Activated CD8-positive, alpha-beta memory T cell treated with anti-CD3 and anti-CD28 coated beads, Interleukin-2, amount 50 U/mL, for 48 hours (primary cell): ENCODE results near the gene SMKR1.
"Not testable (repeated sequence)": the region's sequence is repeated elsewhere in the genome, so short reads cannot be mapped to it uniquely, and the experiment has no call there.

Source experiments
- DNase-seq: peaks from one replicate; pipeline ENCODE4 v3.0.0-alpha.2; 2020

The SMKR1 gene

DNA sequence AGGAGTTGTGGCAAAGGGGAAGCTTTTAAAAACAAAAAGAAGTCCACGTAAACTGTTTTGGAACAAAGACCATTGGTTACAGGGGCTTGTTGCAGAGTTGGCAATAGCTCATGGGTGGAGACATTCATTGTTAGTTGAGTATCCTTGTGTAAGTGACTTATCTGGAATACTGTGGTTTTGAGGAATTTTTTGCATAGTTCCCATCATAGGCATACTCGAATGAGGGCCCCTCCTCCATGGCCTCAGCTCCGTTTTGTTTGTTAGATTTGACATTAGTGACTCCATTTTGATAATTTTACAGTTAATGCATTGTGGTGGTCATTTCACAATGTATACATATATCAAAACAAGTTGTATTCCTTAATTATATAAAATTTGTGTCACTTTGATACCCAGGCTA, 12.8 kb upstream of the SMKR1 start:
- DNase-seq = no peak

DNA sequence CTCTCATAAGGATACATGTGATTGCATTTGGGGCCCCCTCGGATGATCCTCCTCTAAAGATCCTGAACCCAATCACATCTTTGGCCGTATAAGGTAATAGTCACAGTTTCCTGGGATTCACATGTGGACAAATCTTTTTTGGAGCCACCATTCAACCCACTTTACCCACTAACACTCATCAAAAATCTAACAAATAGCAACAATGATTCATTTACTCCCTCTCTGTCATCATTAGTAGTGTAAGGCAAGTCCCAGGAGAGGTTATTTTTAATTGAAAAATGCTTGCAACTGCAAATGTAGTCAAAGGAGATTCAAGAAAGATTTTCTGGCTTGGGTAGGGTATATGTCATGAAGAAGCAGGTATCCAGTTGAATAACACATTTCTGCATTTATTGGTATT, 9.9 kb upstream of the SMKR1 start:
- no peak for DNase-seq

GRCh38 chr7:129493555-129493954, 8.8 kb upstream of the SMKR1 start:
- DNase-seq = no peak

GRCh38 chr7:129494041-129494440, 8.3 kb upstream of the SMKR1 start:
- no peak for DNase-seq

DNA sequence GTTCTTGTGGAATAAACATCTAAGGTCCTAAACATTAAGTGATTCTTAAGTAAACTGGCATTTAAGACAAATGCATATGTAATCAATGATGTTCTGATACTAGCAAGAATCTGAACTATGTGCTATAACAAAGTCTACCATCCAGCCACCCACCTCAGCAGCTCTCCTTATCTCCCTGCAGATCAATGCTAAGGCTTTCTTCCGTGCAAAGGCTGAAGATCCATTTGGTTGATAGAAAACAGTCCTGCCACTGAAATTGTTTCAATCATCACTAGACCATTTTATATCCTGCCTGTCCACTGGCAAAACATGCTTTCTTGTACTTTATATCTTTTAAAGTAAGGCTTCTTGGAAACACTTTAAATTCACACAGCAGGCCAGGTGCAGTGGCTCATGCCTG, 6.3 kb upstream of the SMKR1 start:
- no peak for DNase-seq

- no peak for DNase-seq
Observed at GRCh38 chr7:129496653-129497052, 5.7 kb upstream of the SMKR1 start.

DNA sequence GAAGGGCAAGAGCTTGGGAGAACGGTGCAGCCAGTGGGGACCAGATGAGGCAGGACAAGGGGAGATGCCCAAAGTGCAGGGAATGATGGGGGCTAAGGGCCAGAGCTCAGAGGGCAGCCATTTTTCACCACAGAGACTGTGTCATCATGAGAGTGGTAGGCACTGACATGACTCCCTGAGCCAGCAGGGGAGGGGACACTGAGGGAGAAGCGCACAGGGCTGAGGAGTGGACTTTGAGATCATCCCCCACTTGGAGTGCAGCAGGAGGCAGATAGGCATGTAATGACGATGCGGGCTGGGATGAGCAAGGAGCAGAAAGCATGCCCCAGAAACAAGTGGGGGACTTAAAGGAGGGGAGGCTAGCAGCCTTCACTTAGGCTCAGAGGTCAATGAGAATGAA, 5.2 kb upstream of the SMKR1 start:
- peak; percentile 44 for DNase-seq

GRCh38 chr7:129498021-129498420, 4.3 kb upstream of the SMKR1 start:
- DNase-seq = peak; percentile 32

DNA sequence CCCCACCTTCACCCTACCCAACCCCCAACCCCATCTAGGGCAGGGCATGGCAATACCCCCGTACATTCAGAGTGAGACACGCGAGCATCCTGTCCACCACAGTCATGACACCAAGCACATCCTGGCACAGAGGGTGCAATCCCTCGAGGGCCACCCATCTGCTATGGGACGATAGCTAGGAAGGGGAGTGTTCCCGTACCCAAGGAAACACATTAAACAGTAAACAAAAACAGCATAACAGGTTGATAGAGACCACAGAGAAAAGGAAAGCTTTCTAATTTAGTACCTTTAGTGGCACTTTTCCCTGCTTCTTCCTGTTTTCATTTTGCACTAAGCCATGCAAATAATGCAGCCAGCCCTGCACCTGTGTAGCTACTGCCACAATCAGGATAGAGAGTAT, 2.3 kb upstream of the SMKR1 start:
- DNase-seq = peak; percentile 42

- peak; percentile 66 for DNase-seq
Observed at GRCh38 chr7:129502708-129503685, 666 bp downstream of the SMKR1 start.

GRCh38 chr7:129503725-129504124, 1.4 kb downstream of the SMKR1 start:
- DNase-seq = peak; percentile 39

DNA sequence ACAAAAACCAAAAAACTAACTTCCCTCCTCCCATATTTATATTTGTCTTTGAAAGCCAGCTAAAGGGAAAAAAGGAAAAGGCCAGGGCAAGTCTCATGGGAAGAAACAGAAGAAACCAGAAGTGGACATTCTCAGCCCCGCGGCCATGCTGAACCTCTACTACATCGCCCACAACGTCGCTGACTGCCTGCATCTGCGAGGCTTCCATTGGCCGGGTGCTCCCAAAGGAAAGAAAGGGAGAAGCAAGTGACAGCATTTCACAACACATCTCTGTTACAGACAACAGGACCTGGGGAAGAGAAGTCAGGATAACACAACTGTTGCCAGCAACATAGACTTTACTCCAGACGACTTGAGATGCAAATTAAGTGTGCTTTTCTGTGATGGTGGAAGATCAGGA, 9.9 kb downstream of the SMKR1 start:
- DNase-seq = no peak

DNA sequence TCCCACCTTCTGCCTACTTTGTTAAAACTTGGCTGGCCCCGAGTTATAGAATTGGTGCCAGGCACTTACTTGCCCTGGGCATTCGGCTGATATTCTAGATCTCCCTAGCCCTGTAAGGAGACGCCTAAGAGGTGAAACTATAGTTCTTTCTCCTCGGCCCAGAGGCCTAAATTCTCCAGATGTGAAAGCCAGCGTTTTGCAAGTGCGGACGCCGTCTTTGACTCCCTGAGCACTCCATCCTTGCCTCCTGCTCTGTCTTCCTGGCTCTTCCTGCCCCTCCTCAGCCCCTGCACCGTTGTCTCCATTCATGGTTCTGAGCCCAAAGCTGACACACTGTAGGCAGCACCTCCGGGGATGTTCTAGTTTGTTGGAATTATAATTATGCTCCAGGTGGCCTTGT, 11.2 kb downstream of the SMKR1 start:
- DNase-seq = no peak

GRCh38 chr7:129514683-129515082, 12.4 kb downstream of the SMKR1 start:
- no peak for DNase-seq

DNA sequence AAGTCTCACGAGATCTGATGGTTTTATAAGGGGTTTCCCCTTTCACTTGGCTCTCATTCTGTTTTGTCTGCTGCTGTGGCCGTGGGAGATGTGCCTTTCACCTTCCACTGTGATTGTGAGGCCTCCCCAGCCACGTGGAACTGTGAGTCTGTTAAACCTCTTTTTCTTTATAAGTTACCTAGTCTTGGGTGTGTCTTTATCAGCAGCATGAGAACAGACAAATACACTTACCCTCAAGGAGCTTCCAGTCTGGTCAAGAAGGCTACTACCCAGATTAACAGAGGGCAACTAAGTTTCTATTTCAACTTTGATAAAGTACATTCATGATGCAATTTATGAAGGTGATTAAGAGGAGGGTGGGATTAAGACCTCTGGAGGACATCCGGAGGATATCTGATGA, 13.1 kb downstream of the SMKR1 start:
- no peak for DNase-seq

DNA sequence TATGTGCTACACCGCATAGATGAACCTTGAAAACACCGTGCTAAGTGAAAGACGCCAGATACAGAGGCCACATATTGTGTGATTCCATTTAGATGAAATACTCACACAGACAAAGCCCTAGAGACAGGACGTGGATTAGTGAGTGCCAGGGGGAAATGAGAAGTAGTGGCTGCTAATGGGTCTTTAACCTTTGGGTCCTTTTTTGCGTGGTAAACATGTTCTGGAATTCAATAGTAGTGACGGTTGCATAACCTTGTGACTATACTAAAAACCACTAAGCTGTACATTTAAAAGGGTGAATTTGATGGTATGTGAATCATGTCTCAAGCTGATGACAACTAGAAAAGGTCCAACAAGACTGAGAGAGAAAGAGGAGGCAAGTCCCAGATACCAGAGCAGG, 15.6 kb downstream of the SMKR1 start:
- DNase-seq = no peak

- no peak for DNase-seq
Observed at GRCh38 chr7:129519464-129519863, 17.1 kb downstream of the SMKR1 start.

DNA sequence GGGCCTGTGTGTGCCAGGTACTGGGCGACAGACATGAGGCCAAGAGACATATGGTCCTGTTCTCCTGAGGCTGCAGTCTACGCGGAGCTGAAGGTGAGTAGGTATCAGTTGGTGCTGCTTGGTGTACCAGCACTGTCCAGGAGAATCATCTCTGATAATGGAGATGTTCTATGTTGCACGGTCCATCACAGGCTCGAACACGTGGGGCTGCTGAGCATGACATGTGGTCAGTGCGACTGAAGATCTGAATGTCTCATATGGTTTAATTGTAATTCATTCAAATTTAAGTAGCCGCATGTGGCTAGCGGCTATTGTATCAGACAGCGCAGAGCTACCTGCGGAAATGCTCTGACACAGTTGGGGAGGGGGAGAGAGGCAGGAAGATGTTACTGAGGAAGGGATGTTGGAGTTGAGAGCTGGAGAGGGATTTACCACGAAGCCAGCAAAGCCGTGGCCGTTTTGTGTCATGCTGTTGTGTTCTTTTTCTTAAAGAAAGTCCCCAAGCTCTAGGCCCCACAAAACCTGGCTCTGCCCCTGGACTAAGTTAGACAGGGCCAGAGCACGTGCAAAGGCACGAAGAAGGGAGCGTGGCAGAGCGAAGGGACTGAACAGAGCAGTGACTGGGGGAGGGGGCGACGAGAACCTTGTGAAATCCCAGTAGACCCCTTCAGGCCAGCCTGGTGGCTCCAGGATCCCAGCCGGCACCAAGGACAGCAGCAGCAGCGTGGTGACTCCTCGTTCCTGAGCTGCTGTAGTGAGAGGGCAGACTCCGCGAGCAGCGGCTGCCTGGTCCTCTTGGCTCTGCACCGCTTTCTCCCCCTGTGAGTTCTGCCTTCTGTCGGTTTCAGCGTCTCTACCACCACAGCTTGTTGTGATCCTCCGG, 20.0 kb downstream of the SMKR1 start:
- DNase-seq = no peak

GRCh38 chr7:129522971-129523340, 20.6 kb downstream of the SMKR1 start:
- DNase-seq = no peak

GRCh38 chr7:129523924-129524323, 21.6 kb downstream of the SMKR1 start:
- DNase-seq = no peak

DNA sequence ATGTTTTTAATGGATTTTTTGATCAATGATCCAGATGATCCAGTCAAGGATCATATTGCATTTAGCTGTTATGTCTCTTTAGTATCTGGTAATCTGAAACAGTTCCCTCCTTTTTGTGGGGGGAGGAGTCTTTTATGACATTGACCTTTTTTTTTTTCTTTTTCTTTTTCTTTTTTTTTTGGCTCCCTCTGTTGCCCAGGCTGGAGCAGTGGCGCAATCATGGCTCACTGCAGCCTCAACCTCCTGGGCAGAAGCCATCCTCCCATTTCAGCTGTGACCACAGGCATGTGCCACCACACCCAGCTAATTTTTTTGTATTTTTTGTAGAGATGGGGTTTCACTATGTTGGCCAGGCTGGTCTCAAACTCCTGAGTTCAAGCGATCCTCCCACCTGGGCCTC, 22.1 kb downstream of the SMKR1 start:
- DNase-seq = not testable (repeated sequence)

- DNase-seq = no peak
Observed at GRCh38 chr7:129525225-129525862, 23.0 kb downstream of the SMKR1 start.

- no peak for DNase-seq
Observed at GRCh38 chr7:129529643-129530042, 27.3 kb downstream of the SMKR1 start.
